Heart left ventricle (tissue), 16 donors: ENCODE results near the gene PPP1R12B. TPM values are rescaled to one million over a fixed set of nuclear protein-coding genes. Genes with fewer than 3 reads are reported as not detected.
"Not testable (repeated sequence)": the region's sequence is repeated elsewhere in the genome, so short reads cannot be mapped to it uniquely, and the experiment has no call there.

Source experiments
- ATAC-seq, 4 donors: fragments of 200-7000 bp; cut with Tn5 transposase; one replicate each; pipeline ENCODE4 v1.9.1; 2020 to 2022; ENCODE audit warnings: moderate library complexity in 4 of 4, mild to moderate bottlenecking in 3 of 4, moderate number of reproducible peaks in 1 of 4
- DNase-seq, 5 donors: peaks; one replicate each; pipeline ENCODE4 v3.0.0-alpha.2; 2020
- H3K27ac ChIP-seq, 12 donors: fragments of 200-600 bp; sonication (generic) in 4 of 12; one replicate each; pipeline versions ENCODE4 v1.5.0 to v1.8.0; 2016 to 2022; ENCODE audit warnings: mild to moderate bottlenecking in 2 of 12
- H3K27me3 ChIP-seq, 9 donors: fragments of 200-600 bp; sonication (generic) in 2 of 9; one replicate each; pipeline versions ENCODE4 v1.5.1 to v1.8.0; 2016 to 2022; ENCODE audit warnings: mild to moderate bottlenecking in 3 of 9
- H3K36me3 ChIP-seq, 9 donors: fragments of 200-600 bp; sonication (generic) in 2 of 9; one replicate each; pipeline versions ENCODE4 v1.5.0 to v1.8.0; 2018 to 2022; ENCODE audit warnings: mild to moderate bottlenecking in 2 of 9
- H3K4me1 ChIP-seq, 12 donors: fragments of 200-600 bp; sonication (generic) in 4 of 12; one replicate each; pipeline versions ENCODE4 v1.5.0 to v1.8.0; 2016 to 2022; ENCODE audit warnings: mild to moderate bottlenecking in 3 of 12
- H3K4me3 ChIP-seq, 12 donors: fragments of 200-600 bp; sonication (generic) in 4 of 12; one replicate each; pipeline versions ENCODE4 v1.5.0 to v1.8.0; 2017 to 2022; ENCODE audit warnings: mild to moderate bottlenecking in 9 of 12, moderate library complexity in 4 of 12
- H3K9me3 ChIP-seq, 12 donors: fragments of 200-600 bp; sonication (generic) in 4 of 12; one replicate each; pipeline versions ENCODE4 v1.5.0 to v1.8.0; 2016 to 2022; ENCODE audit warnings: mild to moderate bottlenecking in 1 of 12
- POLR2A ChIP-seq, 2 donors: fragments of 450-650 bp; IDR thresholded peaks; one replicate each; pipeline ENCODE4 v1.6.1; 2017; ENCODE audit warnings: antibody characterized with exemption in 2 of 2, mild to moderate bottlenecking in 2 of 2, moderate library complexity in 2 of 2
- WGBS, 4 donors: extraction: QIAGEN DNeasy Blood & Tissue Kit in 2 of 4; methylation state at CpG; one replicate each; pipeline versions ENCODE4 v1.1.5 to v1.1.7; 2013 to 2018; 5-methylcytosine and 5-hydroxymethylcytosine counted together
- intact Hi-C, 10 donors: fragments of 100-400 bp; cut with DNase I; formaldehyde crosslinking; loops; one replicate each; pipeline versions ENCODE4 v1.11.1 to v1.14.2; 2022
- polyA plus RNA-seq, 2 donors: library from polyadenylated mRNA; stranded (reverse); fragments of 200-250 nt; gene quantifications; one replicate each; pipeline ENCODE4 v1.2.3, GENCODE V29; 2013
- total RNA-seq, 9 donors: library from RNA; depleted of rRNA in 2 of 9; stranded (reverse); fragments of >200 nt in 2 of 9; fragmentation: NEBNext Ultra II Directional in 3 of 9; extraction: Animal tissue kit (Norgen Biotek cat#: 25700) in 3 of 9; gene quantifications; one replicate each; pipeline versions ENCODE4 v1.1.0 to v1.2.4, GENCODE V29; 2016 to 2023
- TF ChIP-seq, protein P1 (sequence below), 12 donors: fragments of 200-600 bp; sonication (generic) in 4 of 12; IDR thresholded peaks; one replicate each; pipeline versions ENCODE4 v1.5.0 to v1.8.0; 2018 to 2022; ENCODE audit warnings: antibody characterized with exemption in 12 of 12, mild to moderate bottlenecking in 5 of 12
- donor health status: ischemic (EF 13 %, LVEDD 7.1; RV severe dilation, severe dysfunction).
- donor health status: healthy with polysubstance abuse.
- donor health status: DM: no; HTN: yes; CAD: no.
- donor health status: DM: no; HTN: no; CAD: no.
- donor health status: ischemic (EF 25% LVEDD 6.9; RV normal size, moderate dysfunction).
- donor health status: ischemic (EF 25% LVEDD 5.7; RV mildly dilated, moderate dysfunction).
- donor health status: healthy.
- donor health status: DM: yes; HTN: yes; CAD: no.
- donor health status: ischemic (EF 35%, LVEDD 5.7; RV mildly dilated, moderate dysfunction).
- donor health status: nonischemic (EF 11% LVEDD 7.7; RV severe dilation, severe dysfunction).
- donor health status: DM: yes; HTN: yes; CAD: no.
- donor health status: PGD.
- donor health status: ischemic (EF 29% LVEDD 5.4; RV normal size, mild dysfunction).
- donor health status: nonischemic (EF 23%, LVEDD 6.1; RV moderate dilation, normal function).

PPP1R12B gene
- total and polyA plus RNA-seq, 11 donors, result 49.9 to 972 (median 559) TPM

DNA sequence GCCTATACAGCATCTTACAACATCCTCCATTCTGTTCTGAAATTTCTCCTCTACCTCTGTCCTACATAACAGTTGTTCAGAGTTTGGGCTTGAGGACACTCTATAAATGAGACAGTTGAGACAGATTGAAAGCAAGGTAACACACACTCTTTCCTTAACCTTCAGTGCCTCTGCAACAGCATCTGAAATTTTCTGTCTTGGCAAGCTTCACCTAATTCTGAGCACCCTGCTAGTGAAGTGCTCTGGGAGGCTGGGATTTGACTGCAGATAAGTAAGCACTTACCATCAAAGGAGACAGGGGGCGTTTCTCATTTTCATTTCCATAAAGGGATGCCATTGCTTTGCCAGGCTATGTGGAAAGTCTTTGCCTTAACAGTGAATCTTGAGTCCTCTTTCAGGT lies 53.3 kb downstream of the PPP1R12B start:
- Histone ChIP-seq H3K4me1 (peaks cover 0 to 60% (median 21%) of the 10 kb centered on the region in 12 donors), H3K27ac (peak overlapping the region in 9 of 12 donors; percentile 0 to 60 (median 40))
- H3K9me3 ChIP-seq, H3K27me3 ChIP-seq, H3K36me3 ChIP-seq, DNase-seq, H3K4me3 ChIP-seq: not testable (repeated sequence)
- peak in 2 of 4 donors; percentile 41 to 58 for ATAC-seq
- intact Hi-C loops, result loop anchor here in 4 of 10 donors (10.0 kb wide), 1 partner anchor 47 kb away; no protein-coding TSS in a partner anchor
- 37 to 65% (median 49%) methylated on average over 1 of the region's 1 CpG for WGBS, 4 donors
- TF ChIP-seq, protein P1, sequence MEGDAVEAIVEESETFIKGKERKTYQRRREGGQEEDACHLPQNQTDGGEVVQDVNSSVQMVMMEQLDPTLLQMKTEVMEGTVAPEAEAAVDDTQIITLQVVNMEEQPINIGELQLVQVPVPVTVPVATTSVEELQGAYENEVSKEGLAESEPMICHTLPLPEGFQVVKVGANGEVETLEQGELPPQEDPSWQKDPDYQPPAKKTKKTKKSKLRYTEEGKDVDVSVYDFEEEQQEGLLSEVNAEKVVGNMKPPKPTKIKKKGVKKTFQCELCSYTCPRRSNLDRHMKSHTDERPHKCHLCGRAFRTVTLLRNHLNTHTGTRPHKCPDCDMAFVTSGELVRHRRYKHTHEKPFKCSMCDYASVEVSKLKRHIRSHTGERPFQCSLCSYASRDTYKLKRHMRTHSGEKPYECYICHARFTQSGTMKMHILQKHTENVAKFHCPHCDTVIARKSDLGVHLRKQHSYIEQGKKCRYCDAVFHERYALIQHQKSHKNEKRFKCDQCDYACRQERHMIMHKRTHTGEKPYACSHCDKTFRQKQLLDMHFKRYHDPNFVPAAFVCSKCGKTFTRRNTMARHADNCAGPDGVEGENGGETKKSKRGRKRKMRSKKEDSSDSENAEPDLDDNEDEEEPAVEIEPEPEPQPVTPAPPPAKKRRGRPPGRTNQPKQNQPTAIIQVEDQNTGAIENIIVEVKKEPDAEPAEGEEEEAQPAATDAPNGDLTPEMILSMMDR (IDR thresholded peaks at IDR 0.05), result peak in 1 of 12 donors; percentile 11

DNA sequence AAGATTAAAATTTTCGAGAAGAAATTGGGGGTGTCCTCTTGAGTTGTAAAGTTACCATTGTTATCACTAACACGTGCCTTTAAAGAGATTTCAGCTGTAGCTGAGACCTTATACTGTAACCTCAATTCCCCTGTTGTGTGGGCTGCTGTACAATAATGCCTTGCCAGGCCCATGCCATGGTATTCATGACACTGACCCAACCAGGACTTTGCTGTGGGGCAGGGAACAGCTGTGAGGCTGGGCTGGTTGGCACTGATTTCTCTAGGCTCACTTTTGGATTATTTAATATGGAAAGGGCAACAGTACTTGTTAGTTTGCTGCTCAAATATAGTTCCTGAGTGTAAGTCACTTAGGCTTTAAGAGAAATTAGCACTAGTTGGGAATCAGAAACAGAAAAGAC lies 54.9 kb downstream of the PPP1R12B start:
- not testable (repeated sequence) for H3K36me3 ChIP-seq, H3K27me3 ChIP-seq, DNase-seq, H3K9me3 ChIP-seq, H3K4me3 ChIP-seq
- peaks cover 0 to 57% (median 16%) of the 10 kb centered on the region in 12 donors for H3K4me1 ChIP-seq
- intact Hi-C loops, result loop anchor here in 4 of 10 donors (10.0 kb wide), 1 partner anchor 49 kb away; no protein-coding TSS in a partner anchor
- H3K27ac ChIP-seq, result peak overlapping the region in 7 of 12 donors; percentile 23 to 47 (median 34)
- ATAC-seq, result peak in 1 of 4 donors; percentile 41
- 46 to 64% (median 52%) methylated on average over 2 of the region's 2 CpGs for WGBS, 4 donors

DNA sequence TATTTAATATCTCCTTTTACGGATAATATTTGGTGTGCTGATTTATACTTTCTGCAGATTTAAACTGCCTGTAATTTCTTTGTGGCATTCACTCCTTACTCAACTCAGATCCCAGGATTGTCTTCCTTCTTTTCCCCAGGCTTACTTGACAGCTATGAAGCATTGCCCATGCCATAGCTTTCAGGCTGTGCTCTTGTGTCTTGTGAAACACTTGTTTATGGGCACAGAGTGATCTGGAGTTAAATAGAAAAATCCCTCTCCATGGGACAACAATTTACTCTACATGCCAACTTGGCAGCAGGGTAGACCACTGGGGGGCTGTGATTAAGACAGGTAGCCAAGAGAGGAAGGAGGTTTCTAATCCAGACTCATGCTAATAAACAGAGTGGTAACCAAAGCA lies 57.4 kb downstream of the PPP1R12B start:
- no peak for DNase-seq
- TF ChIP-seq, protein P1 (IDR thresholded peaks at IDR 0.05), result no peak
- no peak for TF ChIP-seq POLR2A (IDR thresholded peaks at IDR 0.05)
- 83 to 95% (median 93%) methylated on average over 1 of the region's 1 CpG for whole genome bisulfite sequencing, 4 donors
- intact Hi-C loops, result loop anchor here in 4 of 10 donors (10.0 kb wide), 1 partner anchor 51 kb away; no protein-coding TSS in a partner anchor
- H3K9me3 ChIP-seq, result no peaks in the 10 kb centered on the region
- H3K27ac ChIP-seq, result peak overlapping the region in 11 of 12 donors; percentile 2 to 71 (median 40)
- ATAC-seq, result peak; percentile 29 to 53 (median 32)
- H3K36me3 ChIP-seq, result no peaks in the 10 kb centered on the region
- H3K4me3 ChIP-seq, result no peak overlapping the region
- H3K27me3 ChIP-seq, result no peaks in the 10 kb centered on the region
- H3K4me1 ChIP-seq, result peaks cover 0 to 65% (median 23%) of the 10 kb centered on the region in 12 donors

DNA sequence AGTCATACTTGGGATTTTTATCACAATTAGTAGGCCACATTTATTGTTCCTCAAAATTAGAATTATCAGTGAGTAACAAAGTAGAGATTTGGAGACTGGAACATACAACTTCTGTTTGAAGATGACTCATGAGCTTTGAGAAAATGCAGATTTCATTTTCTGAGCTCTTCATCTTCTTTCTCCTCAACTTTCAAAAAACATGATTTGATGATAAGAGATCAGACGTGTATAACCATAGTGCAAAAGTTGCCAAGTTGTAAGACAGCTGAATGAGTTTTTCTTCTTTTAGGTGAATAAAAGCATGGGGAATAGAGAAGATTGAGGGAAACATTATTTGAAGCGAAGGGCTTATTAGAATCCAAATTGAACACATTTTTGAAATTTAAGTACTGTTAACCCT lies 58.4 kb downstream of the PPP1R12B start:
- not testable (repeated sequence) for H3K4me3 ChIP-seq, H3K9me3 ChIP-seq, H3K27me3 ChIP-seq, DNase-seq, H3K36me3 ChIP-seq, ATAC-seq
- intact Hi-C loops, result loop anchor here in 4 of 10 donors (10.0 kb wide), 1 partner anchor 52 kb away; no protein-coding TSS in a partner anchor
- 60 to 68% (median 65%) methylated on average over 2 of the region's 2 CpGs for WGBS, 4 donors
- peak overlapping the region in 10 of 12 donors; percentile 15 to 71 (median 50) for H3K27ac ChIP-seq
- peaks cover 0 to 72% (median 27%) of the 10 kb centered on the region in 12 donors for H3K4me1 ChIP-seq

DNA sequence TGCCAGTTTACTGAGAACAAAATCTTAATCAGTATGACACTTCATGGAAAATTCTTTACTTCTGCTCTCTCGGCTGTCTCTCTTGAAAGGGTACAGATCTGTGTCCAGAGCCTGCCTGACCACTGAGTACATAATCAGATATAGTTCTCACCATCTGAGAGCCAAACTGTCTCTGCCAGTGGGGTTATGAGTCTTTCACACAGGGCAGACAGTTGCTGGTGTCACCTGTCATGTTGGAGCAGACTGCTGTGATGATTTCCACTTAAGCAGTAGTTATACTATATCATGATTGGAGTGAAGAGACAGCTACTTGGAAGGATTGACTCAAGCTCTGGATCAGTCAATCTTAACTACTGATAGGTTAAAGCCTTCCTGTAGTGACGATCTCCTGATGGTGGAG lies 58.9 kb downstream of the PPP1R12B start:
- peak in 2 of 4 donors; percentile 37 to 58 for ATAC-seq
- 38 to 60% (median 48%) methylated on average over 2 of the region's 2 CpGs for WGBS, 4 donors
- Histone ChIP-seq H3K4me1 (peaks cover 0 to 72% (median 25%) of the 10 kb centered on the region in 12 donors), H3K27ac (peak overlapping the region in 9 of 12 donors; percentile 7 to 71 (median 51))
- DNase-seq, H3K9me3 ChIP-seq, H3K27me3 ChIP-seq, H3K4me3 ChIP-seq, H3K36me3 ChIP-seq: not testable (repeated sequence)
- intact Hi-C loops, result loop anchor here in 4 of 10 donors (10.0 kb wide), 1 partner anchor 53 kb away; no protein-coding TSS in a partner anchor

DNA sequence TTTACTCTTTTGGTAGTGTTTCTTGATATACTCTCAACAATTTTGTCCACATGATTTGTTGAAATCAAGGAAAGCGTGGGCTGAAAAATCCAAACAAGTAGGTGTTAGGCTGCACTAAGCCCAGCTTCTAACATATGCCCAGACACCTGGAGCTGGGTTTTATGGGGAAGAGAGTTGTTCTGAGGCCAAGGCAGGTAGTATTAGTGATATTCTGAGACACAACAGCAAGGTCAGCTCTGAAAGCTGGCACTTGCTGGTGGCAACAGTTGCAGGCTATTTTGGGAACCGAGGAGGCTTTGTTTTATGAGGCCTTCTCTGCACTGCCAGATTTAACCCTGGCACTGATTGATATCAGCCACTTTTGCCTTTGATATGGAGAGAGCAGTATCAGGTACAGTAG lies 61.8 kb downstream of the PPP1R12B start:
- not testable (repeated sequence) for H3K9me3 ChIP-seq, H3K27me3 ChIP-seq, H3K36me3 ChIP-seq
- Histone ChIP-seq H3K4me3 (peak overlapping the region in 1 of 12 donors; percentile 8), H3K4me1 (peaks cover 0 to 64% (median 23%) of the 10 kb centered on the region in 12 donors), H3K27ac (peak overlapping the region; percentile 54 to 95 (median 78))
- WGBS, 4 donors, result 51 to 57% (median 54%) methylated on average over 2 of the region's 2 CpGs
- ATAC-seq (peak; percentile 33 to 80 (median 74)), DNase-seq (peak in 4 of 5 donors; percentile 12 to 47 (median 33))
- intact Hi-C loops, result loop anchor here in 2 of 10 donors (5.0 kb wide), 2 partner anchors 52 to 63 kb away; partner anchors contain the start of gene PPP1R12B (in 1 of the 2)

DNA sequence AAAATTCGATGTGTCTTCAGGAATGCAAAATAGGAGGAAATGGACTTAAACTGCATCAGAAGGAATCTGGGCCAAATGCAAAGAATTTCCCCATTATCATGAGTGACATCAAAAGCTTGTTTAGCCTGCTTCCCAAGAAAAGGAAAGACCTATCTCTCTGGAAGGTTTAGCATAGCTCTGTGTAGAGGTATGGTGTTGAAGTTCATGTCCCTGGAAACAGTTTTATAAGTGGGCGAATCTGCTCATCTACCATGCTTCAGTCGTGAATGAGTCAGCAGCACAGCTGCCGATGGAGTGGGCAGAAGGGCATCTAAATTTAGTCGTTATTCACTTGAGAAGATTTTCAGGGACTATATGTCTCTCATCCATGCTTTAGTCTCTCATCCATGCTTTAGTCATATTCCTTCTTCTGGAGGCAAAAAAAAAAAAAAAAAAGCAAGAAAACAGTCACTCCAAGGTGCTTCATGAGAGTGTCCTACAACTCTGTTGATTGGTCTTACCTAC lies 62.4 kb downstream of the PPP1R12B start:
- Histone ChIP-seq H3K27ac (peak overlapping the region; percentile 54 to 95 (median 78)), H3K4me3 (peak overlapping the region in 1 of 12 donors; percentile 8), H3K4me1 (peaks cover 0 to 60% (median 22%) of the 10 kb centered on the region in 12 donors)
- ATAC-seq, result peak; percentile 66 to 79 (median 74)
- H3K36me3 ChIP-seq, H3K9me3 ChIP-seq, H3K27me3 ChIP-seq, DNase-seq: not testable (repeated sequence)
- intact Hi-C loops, result loop anchor here in 2 of 10 donors (5.0 kb wide), 2 partner anchors 51 to 64 kb away; partner anchors contain the start of gene PPP1R12B (in 1 of the 2)
- 22 to 35% (median 30%) methylated on average over 5 of the region's 5 CpGs for WGBS, 4 donors
